Embryonic facial prominence (tissue), 1 donor: ENCODE results near the gene ABCA4.
A peak's percentile ranks its signal among the peaks of the same experiment; 100 is the strongest.

ENCODE experiments used
- DNase-seq: peaks from one replicate; pipeline ENCODE4 v3.0.0-alpha.2; 2016; ENCODE audit errors: extremely low spot score

Gene ABCA4

GRCh38 chr1:94104776-94105580 lies 16.0 kb downstream of the ABCA4 start:
- DNase-seq = no peak

GRCh38 chr1:94104127-94104684 lies 16.7 kb downstream of the ABCA4 start:
- DNase-seq = no peak

GRCh38 chr1:94103608-94104007 lies 17.3 kb downstream of the ABCA4 start:
- no peak for DNase-seq

GRCh38 chr1:94101613-94102525 lies 19.1 kb downstream of the ABCA4 start:
- no peak for DNase-seq

- DNase-seq = no peak
Measured at GRCh38 chr1:94100785-94101612, 19.9 kb downstream of the ABCA4 start.

GRCh38 chr1:94100129-94100784 lies 20.7 kb downstream of the ABCA4 start:
- no peak for DNase-seq

GRCh38 chr1:94099303-94099702 lies 21.6 kb downstream of the ABCA4 start:
- DNase-seq = no peak

- DNase-seq = no peak
Measured at GRCh38 chr1:94098585-94099111, 22.3 kb downstream of the ABCA4 start.

- DNase-seq = no peak
Measured at GRCh38 chr1:94096797-94097549, 24.0 kb downstream of the ABCA4 start.

- no peak for DNase-seq
Measured at GRCh38 chr1:94095744-94096469, 25.0 kb downstream of the ABCA4 start.

GRCh38 chr1:94095112-94095637 lies 25.8 kb downstream of the ABCA4 start:
- DNase-seq = peak; percentile 41

- DNase-seq = peak; percentile 60
Measured at GRCh38 chr1:94094469-94095111, 26.4 kb downstream of the ABCA4 start.

GRCh38 chr1:94093996-94094395 lies 27.0 kb downstream of the ABCA4 start:
- no peak for DNase-seq

GRCh38 chr1:94093396-94093795 lies 27.6 kb downstream of the ABCA4 start:
- no peak for DNase-seq

GRCh38 chr1:94092210-94092613 lies 28.7 kb downstream of the ABCA4 start:
- no peak for DNase-seq

- no peak for DNase-seq
Measured at GRCh38 chr1:94090761-94091160, 30.2 kb downstream of the ABCA4 start.

GRCh38 chr1:94087193-94087592 lies 33.8 kb downstream of the ABCA4 start:
- no peak for DNase-seq

- no peak for DNase-seq
Measured at GRCh38 chr1:94084547-94084946, 36.4 kb downstream of the ABCA4 start.

- no peak for DNase-seq
Measured at GRCh38 chr1:94084085-94084484, 36.9 kb downstream of the ABCA4 start.
